GM18861 (cell line): ENCODE measurements around the gene NOL11.
"Not testable (repeated sequence)": the region's sequence is repeated elsewhere in the genome, so short reads cannot be mapped to it uniquely, and the experiment has no call there.

Experiments
- ATAC-seq: cut with Tn5 transposase; IDR thresholded peaks from one replicate; pipeline ENCODE4 v1.9.1; 2021; ENCODE audit not compliant: unreplicated experiment

The NOL11 gene

DNA sequence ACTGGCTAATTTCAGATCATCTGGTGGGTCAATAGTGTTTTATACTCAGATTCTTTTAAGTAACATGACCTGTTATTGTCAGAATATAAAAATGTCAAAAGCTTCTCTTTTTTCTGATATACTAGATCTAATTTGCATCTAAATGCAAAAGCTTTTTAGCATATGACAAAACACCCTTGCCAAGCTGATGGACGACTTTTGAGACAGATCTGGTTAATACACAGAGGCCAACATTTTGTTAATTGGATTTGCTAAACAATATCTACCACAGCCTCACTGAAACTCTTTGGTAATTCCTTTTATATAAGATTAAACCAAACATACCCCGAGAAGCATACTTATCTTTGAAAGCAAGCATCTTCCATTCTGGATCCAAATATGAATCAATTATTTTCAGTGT is 10.3 kb upstream of the NOL11 start:
- ATAC-seq: no peak

GRCh38 chr17:67708378-67708777 is 9.4 kb upstream of the NOL11 start:
- ATAC-seq: no peak

GRCh38 chr17:67711916-67712315 is 5.8 kb upstream of the NOL11 start:
- no peak for ATAC-seq

DNA sequence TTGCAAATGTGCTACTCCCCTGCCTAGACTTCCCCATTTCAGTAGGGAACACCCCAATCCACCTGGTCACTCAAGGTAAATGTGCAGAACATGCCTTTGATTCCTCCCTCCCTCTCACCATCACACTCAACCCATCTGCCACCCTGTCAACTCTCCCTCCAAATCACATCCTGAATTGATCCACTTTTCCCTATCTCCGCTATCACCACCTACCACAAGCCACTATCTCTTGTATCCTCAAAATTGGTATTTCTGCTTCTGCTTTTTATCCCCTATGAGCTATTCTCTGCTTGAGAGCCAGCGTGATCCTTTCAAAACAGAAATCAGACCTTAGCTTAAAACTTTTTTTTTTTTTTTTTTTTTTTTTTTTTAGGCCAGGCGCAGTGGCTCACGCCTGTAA is 5.4 kb upstream of the NOL11 start:
- no peak for ATAC-seq

GRCh38 chr17:67713169-67713568 is 4.6 kb upstream of the NOL11 start:
- no peak for ATAC-seq

DNA sequence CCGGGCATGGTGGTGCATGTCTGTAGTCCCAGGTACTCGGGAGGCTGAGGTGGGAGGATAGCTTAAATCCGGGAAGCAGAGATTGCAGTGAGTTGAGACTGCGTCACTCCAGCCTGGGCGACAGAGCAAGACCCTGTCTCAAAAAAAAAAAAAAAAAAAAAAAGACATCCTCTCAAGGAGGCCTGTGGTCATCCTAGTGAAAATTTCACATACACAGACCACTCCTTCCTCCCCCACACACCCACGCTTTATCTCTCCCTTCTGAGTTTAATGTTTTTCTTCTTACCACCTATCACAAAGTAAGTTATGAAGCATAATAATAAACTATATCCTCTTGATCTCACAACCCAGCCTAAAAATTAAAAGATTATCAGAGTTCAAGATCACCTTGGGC is 1.3 kb upstream of the NOL11 start:
- no peak for ATAC-seq

GRCh38 chr17:67717192-67717623 is 528 bp upstream of the NOL11 start:
- peak; percentile 3 for ATAC-seq

DNA sequence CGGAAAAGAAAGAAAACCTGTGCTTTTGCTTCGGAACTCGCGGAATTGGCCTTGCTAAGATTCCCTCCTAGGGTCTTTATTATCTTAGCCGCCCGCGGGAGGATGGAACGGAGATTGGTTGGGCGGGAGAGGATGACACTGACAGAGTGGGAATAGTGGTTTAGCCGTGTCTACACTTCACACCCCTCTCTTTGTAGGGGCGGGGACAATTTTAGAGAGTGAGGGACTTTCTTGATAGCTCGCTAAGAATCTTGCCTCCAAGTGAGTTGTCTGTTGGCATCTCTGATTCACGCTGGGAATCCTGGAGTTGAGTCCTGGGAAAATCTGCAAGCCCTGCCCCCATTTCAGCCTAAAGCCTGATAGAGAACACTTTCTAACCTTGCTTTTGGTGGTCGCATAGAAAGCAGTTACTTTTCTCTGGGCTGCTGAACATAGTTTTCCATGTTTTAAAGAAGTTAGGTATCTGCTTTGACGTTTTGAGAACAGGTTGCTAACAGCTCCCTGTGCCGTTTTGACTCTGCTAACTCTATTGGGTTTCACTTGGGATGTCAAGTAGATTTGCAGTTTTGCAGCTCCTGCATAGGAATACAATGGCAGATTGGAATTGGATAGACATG is 697 bp downstream of the NOL11 start:
- ATAC-seq: no peak

GRCh38 chr17:67725373-67725791 is 7.6 kb downstream of the NOL11 start:
- ATAC-seq: no peak

DNA sequence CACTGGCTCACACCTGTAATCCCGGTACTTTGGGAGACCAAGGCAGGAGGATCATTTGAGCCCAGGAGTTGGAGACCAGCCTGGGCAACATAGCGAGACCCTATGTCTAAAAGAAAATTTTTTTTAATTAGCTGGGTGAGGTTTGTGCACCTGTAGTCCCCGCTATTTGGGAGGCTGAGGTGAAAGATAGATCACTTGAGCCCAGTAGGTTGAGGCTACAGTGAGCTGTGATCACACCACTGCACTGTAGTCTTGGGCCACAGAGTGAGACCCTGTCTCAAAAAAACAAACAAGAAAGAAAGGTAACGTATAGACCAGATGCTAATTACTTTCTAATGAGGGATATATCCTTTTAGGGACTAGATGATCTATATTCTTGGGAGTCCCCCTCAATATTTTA is 8.1 kb downstream of the NOL11 start:
- ATAC-seq: no peak

- ATAC-seq: not testable (repeated sequence)
These were observed 9.7 kb downstream of the NOL11 start for GRCh38 chr17:67727152-67728039.

GRCh38 chr17:67729903-67730302 is 12.2 kb downstream of the NOL11 start:
- ATAC-seq: no peak

- no peak for ATAC-seq
These were observed 13.0 kb downstream of the NOL11 start for GRCh38 chr17:67730731-67731130.

GRCh38 chr17:67733449-67733848 is 15.7 kb downstream of the NOL11 start:
- no peak for ATAC-seq

- ATAC-seq: no peak
These were observed 19.4 kb downstream of the NOL11 start for GRCh38 chr17:67737145-67737544.

GRCh38 chr17:67742025-67742424 is 24.3 kb downstream of the NOL11 start:
- ATAC-seq: no peak

GRCh38 chr17:67746704-67747571 is 29.2 kb downstream of the NOL11 start:
- no peak for ATAC-seq

DNA sequence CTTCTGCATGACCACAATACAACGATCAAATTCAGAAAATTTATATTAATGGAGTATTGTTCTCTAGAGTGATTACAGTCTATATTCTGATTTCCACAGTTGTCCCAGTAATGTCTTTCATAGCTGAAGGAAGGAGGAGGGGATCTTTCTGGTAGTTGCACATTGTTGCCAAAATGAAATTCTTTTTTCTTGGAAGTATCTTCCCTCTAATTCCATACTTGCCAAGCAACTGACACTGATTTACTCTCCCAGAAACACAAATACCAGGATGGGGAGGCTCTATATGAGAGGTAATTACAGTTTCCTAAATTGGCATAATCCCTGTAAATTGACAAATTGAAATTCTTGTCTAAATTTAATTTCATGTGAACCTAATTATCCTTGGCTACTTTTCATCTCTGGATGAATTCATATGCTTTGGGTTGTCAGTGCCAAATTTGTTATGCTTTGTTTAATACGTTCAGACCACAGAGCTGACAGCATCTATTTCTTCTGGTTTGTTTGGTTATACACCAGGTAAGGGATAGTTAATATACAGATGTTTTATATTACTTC is 30.0 kb downstream of the NOL11 start:
- ATAC-seq: no peak

GRCh38 chr17:67750067-67750466 is 32.3 kb downstream of the NOL11 start:
- ATAC-seq: no peak

GRCh38 chr17:67751101-67752074 is 33.7 kb downstream of the NOL11 start:
- ATAC-seq: no peak
